PFSK-1 (cell line): ENCODE measurements around the gene GPX2.

Experiments used
- FOXP2 ChIP-seq: optimal IDR thresholded peaks from 2 replicates; pipeline ENCODE3; 2011; ENCODE audit warnings: borderline replicate concordance, control low read depth, inconsistent platforms; ENCODE audit not compliant: insufficient read depth; ENCODE audit errors: extremely low read length, extremely low read depth
- POLR2AphosphoS5 ChIP-seq: IDR thresholded peaks from 2 replicates; pipeline ENCODE4 v1.6.1; 2012; ENCODE audit warnings: low read depth, mild to moderate bottlenecking, control low read depth, low read length, moderate library complexity
- SIN3A ChIP-seq: IDR thresholded peaks from 2 replicates; pipeline ENCODE4 v1.6.1; 2012; ENCODE audit warnings: mild to moderate bottlenecking, low read length, moderate library complexity, borderline replicate concordance; ENCODE audit not compliant: insufficient read depth
- TAF1 ChIP-seq: IDR thresholded peaks from 2 replicates; pipeline ENCODE4 v1.6.1; 2012; ENCODE audit warnings: low read length, control low read depth, borderline replicate concordance; ENCODE audit not compliant: insufficient read depth
- TF ChIP-seq, protein P1 (sequence below), 2 experiments: IDR thresholded peaks; 2 replicates each; pipeline versions ENCODE4 v1.6.1 to v1.8.0; 2011 to 2012; ENCODE audit warnings: low read depth in 2 of 2, low read length in 2 of 2, control low read depth in 1 of 2, inconsistent platforms in 1 of 2, mild to moderate bottlenecking in 1 of 2, moderate library complexity in 1 of 2; ENCODE audit not compliant: insufficient read depth in 1 of 2

Gene GPX2

DNA sequence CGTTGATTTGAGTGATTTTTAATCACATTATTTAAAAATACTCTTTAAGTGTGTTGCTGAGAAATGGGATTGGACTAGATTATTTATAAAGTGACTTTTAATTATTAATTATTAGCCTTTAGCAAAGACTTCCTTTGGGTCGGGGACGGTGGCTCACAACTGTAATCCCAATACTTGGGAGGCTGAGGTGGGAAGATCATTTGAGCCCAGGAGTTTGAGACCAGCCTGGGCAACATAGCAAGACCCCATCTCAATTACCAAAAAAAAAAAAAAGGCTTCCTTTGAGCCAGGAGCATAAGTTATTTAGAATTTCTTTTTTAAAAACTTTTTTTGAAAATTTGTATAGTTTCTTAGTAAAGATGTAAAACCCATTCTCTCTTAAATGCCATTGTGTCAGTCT is 19.5 kb downstream of the GPX2 start:
- TF ChIP-seq, protein P1, sequence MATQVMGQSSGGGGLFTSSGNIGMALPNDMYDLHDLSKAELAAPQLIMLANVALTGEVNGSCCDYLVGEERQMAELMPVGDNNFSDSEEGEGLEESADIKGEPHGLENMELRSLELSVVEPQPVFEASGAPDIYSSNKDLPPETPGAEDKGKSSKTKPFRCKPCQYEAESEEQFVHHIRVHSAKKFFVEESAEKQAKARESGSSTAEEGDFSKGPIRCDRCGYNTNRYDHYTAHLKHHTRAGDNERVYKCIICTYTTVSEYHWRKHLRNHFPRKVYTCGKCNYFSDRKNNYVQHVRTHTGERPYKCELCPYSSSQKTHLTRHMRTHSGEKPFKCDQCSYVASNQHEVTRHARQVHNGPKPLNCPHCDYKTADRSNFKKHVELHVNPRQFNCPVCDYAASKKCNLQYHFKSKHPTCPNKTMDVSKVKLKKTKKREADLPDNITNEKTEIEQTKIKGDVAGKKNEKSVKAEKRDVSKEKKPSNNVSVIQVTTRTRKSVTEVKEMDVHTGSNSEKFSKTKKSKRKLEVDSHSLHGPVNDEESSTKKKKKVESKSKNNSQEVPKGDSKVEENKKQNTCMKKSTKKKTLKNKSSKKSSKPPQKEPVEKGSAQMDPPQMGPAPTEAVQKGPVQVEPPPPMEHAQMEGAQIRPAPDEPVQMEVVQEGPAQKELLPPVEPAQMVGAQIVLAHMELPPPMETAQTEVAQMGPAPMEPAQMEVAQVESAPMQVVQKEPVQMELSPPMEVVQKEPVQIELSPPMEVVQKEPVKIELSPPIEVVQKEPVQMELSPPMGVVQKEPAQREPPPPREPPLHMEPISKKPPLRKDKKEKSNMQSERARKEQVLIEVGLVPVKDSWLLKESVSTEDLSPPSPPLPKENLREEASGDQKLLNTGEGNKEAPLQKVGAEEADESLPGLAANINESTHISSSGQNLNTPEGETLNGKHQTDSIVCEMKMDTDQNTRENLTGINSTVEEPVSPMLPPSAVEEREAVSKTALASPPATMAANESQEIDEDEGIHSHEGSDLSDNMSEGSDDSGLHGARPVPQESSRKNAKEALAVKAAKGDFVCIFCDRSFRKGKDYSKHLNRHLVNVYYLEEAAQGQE (IDR thresholded peaks at IDR 0.05; ENCODE audit: insufficient read depth in 1 of 2, low read depth in 2 of 2, low read length in 2 of 2) = no peak
- TF ChIP-seq TAF1 = no peak
- no peak for TF ChIP-seq SIN3A
- no peak for TF ChIP-seq FOXP2
- no peak for TF ChIP-seq POLR2AphosphoS5

DNA sequence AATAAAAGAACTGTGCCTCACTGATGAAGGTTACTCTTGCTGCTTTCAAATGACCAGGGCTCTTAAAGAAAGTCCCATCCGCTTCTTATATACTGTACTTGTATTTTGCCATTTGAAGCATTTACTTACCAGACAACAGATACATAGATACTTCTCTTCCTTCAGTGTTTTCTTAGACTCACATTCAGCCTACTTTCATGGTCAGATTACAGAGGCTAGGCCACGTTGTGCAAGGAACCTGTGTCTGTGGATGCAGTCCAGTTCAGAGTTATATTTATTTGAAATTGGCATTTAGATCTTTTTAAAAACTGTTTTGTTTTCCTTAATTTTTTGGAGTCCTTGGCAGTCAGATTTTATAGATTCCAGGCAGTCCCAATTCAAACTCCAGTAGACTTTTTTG is 22.1 kb downstream of the GPX2 start:
- no peak for TF ChIP-seq POLR2AphosphoS5
- no peak for TF ChIP-seq TAF1
- TF ChIP-seq, protein P1 (IDR thresholded peaks at IDR 0.05; ENCODE audit: insufficient read depth in 1 of 2, low read depth in 2 of 2, low read length in 2 of 2) = no peak
- no peak for TF ChIP-seq FOXP2
- TF ChIP-seq SIN3A = no peak

DNA sequence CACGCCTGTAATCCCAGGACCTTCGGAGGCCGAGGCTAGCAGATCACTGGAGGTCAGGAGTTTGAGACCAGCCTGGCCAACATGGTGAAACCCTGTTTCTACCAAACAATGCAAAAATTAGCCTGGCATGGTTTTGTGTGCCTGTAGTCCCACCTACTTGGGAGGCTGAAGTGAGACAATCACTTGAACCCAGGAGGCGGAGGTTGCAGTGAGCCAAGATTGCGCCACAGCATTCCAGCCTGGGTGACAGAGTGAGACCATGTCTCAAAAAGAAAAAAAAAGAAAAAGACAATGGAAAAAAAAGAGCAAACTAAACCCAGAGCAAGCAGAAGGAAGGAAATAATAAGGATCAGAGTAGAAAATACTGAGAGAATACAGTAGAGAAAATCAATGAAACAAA is 22.9 kb downstream of the GPX2 start:
- no peak for TF ChIP-seq TAF1
- no peak for TF ChIP-seq FOXP2
- TF ChIP-seq POLR2AphosphoS5 = no peak
- TF ChIP-seq, protein P1 (IDR thresholded peaks at IDR 0.05; ENCODE audit: insufficient read depth in 1 of 2, low read depth in 2 of 2, low read length in 2 of 2) = no peak
- TF ChIP-seq SIN3A = no peak

DNA sequence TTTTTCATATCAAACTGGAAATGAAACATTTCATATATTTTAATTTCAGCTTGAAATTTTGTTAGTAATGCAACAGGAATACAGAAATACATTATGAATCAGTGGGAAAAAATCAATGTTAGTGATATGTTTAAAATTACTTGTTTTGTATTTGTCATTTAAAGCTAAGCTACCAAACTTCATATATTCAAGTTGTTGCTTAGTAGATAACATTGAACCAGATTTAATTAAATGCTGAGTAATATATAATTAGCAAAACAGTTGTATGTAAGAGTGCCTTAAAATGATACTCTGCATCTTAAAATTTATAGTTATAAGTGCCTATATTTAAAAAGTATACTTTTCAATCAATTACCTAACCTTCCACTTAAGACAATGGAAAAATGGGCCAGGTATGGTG is 23.3 kb downstream of the GPX2 start:
- TF ChIP-seq, protein P1 (IDR thresholded peaks at IDR 0.05; ENCODE audit: insufficient read depth in 1 of 2, low read depth in 2 of 2, low read length in 2 of 2) = no peak
- no peak for TF ChIP-seq POLR2AphosphoS5
- TF ChIP-seq SIN3A = no peak
- TF ChIP-seq TAF1 = no peak
- TF ChIP-seq FOXP2 = no peak

DNA sequence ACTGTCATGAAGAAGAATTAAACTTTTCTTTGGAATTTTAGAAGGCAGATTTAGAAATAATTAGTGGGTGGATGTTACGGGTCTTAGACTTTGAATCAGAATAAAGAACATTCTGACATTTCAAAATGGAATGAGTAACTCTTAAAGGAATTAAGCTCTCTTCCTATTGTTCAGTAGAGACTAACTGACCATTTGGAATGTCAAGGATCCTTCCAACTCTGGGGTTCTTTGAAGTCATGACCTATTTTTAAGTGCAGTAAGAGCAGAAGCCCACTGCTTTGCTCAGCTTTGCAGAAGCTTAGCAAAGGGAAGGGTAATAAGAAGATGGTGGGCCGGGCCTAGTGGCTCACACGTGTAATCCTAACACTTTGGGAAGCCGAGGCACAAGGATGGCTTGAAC is 24.3 kb downstream of the GPX2 start:
- TF ChIP-seq TAF1 = no peak
- TF ChIP-seq, protein P1 (IDR thresholded peaks at IDR 0.05; ENCODE audit: insufficient read depth in 1 of 2, low read depth in 2 of 2, low read length in 2 of 2) = no peak
- no peak for TF ChIP-seq POLR2AphosphoS5
- TF ChIP-seq FOXP2 = no peak
- no peak for TF ChIP-seq SIN3A
